Esophagus squamous epithelium (tissue), 5 donors: Measurements from ENCODE around the gene GALR1. TPM values are rescaled to one million over a fixed set of nuclear protein-coding genes. Genes with fewer than 3 reads are reported as not detected.

Source experiments
- DNase-seq: peaks from one replicate; lab custom pipeline; 2025; lab: John Stamatoyannopoulos, UW
- H3K27ac ChIP-seq, 4 donors: fragments of 200-600 bp; sonication (generic); one replicate each; pipeline ENCODE4 v1.5.1; 2016 to 2019; ENCODE audit warnings: mild to moderate bottlenecking in 1 of 4
- H3K27me3 ChIP-seq, 4 donors: fragments of 200-600 bp; sonication (generic); 1 replicate in 3 of 4; 2 replicates in 1 of 4; pipeline versions ENCODE4 v1.5.1 to v1.6.0; 2017 to 2021; ENCODE audit warnings: antibody characterized with exemption in 1 of 4
- H3K36me3 ChIP-seq, 3 donors: fragments of 200-600 bp; sonication (generic); one replicate each; pipeline ENCODE4 v1.5.1; 2016 to 2019
- H3K4me1 ChIP-seq, 3 donors: fragments of 200-600 bp; sonication (generic); one replicate each; pipeline ENCODE4 v1.5.1; 2017 to 2019
- H3K4me3 ChIP-seq, 4 donors: fragments of 200-600 bp; sonication (generic); 1 replicate in 3 of 4; 2 replicates in 1 of 4; pipeline ENCODE4 v1.5.1; 2016 to 2019; ENCODE audit warnings: mild to moderate bottlenecking in 2 of 4, moderate library complexity in 1 of 4
- H3K9me3 ChIP-seq, 3 donors: fragments of 200-600 bp; sonication (generic); one replicate each; pipeline ENCODE4 v1.5.1; 2016 to 2019
- POLR2A ChIP-seq, 4 donors: fragments of 450-650 bp; IDR thresholded peaks; one replicate each; pipeline ENCODE4 v1.6.1; 2017; ENCODE audit warnings: antibody characterized with exemption in 4 of 4, mild to moderate bottlenecking in 4 of 4, moderate library complexity in 3 of 4
- WGBS, 2 donors: methylation state at CpG; one replicate each; pipeline ENCODE4 v1.1.5; 2018; 5-methylcytosine and 5-hydroxymethylcytosine counted together
- intact Hi-C: fragments of 100-400 bp; cut with DNase I; formaldehyde crosslinking; loops from one replicate; pipeline ENCODE4 v1.15.0; 2022
- total RNA-seq, 4 donors: library from RNA; depleted of rRNA; stranded (reverse); fragments of >200 nt; gene quantifications; one replicate each; pipeline ENCODE4 v1.1.0, GENCODE V29; 2016
- TF ChIP-seq, protein P1 (sequence below), 6 experiments: fragments of 450-650 bp in 4 of 6; fragments of 200-600 bp in 2 of 6; sonication (generic) in 2 of 6; IDR thresholded peaks; one replicate each; pipeline ENCODE4 v1.5.1; 2016 to 2019; ENCODE audit warnings: antibody characterized with exemption in 6 of 6, mild to moderate bottlenecking in 4 of 6, moderate library complexity in 4 of 6
- donor health status: DM: yes; HTN: yes; CAD: no.

Gene GALR1
- total RNA-seq, 4 donors from 2014 or later = 0.04 TPM; not detected in 3

GRCh38 chr18:77203851-77204250 is 45.8 kb upstream of the GALR1 start:
- 92% methylated on average over 4 of the region's 4 CpGs; no CpG with 5 or more reads in 1 of the 2 donors for WGBS, 2 donors

DNA sequence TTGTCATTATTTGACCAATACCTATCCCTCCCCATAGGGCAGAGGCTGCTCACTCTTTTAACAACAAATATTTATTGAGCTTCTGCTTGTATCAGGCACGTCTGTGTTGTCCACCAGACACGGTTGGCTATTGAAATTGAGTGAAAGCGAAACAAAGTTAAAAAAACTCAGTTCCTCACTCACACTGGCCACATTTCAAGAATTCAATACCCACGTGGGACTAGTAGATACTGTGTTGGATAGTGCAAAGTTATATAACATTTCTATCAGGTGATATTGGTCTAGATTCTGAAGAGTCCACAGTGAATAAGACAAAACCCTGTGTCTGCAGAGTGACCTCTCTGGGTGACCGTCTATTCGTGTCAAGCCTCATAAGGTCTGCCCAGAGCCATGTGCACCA is 43.9 kb upstream of the GALR1 start:
- Histone ChIP-seq H3K4me3 (no peak overlapping the region), H3K27ac (peak overlapping the region in 3 of 4 donors; percentile 65 to 87 (median 80)), H3K27me3 (no peaks in the 10 kb centered on the region), H3K4me1 (peaks cover 6 to 38% (median 14%) of the 10 kb centered on the region in 3 donors), H3K36me3 (no peaks in the 10 kb centered on the region), H3K9me3 (no peaks in the 10 kb centered on the region)
- 64 to 73% methylated on average over 6 of the region's 6 CpGs for WGBS, 2 donors
- TF ChIP-seq POLR2A (IDR thresholded peaks at IDR 0.05) = no peak
- TF ChIP-seq, protein P1, sequence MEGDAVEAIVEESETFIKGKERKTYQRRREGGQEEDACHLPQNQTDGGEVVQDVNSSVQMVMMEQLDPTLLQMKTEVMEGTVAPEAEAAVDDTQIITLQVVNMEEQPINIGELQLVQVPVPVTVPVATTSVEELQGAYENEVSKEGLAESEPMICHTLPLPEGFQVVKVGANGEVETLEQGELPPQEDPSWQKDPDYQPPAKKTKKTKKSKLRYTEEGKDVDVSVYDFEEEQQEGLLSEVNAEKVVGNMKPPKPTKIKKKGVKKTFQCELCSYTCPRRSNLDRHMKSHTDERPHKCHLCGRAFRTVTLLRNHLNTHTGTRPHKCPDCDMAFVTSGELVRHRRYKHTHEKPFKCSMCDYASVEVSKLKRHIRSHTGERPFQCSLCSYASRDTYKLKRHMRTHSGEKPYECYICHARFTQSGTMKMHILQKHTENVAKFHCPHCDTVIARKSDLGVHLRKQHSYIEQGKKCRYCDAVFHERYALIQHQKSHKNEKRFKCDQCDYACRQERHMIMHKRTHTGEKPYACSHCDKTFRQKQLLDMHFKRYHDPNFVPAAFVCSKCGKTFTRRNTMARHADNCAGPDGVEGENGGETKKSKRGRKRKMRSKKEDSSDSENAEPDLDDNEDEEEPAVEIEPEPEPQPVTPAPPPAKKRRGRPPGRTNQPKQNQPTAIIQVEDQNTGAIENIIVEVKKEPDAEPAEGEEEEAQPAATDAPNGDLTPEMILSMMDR (IDR thresholded peaks at IDR 0.05) = no peak
- intact Hi-C loops = no loop called here
- no peak for DNase-seq

More at GRCh38 chr18:77203851-77204250, 45.8 kb upstream of the GALR1 start:
- intact Hi-C loops = no loop called here
- Histone ChIP-seq H3K9me3 (no peaks in the 10 kb centered on the region), H3K4me3 (no peak overlapping the region), H3K36me3 (no peaks in the 10 kb centered on the region), H3K27me3 (peaks cover 0 to 4% (median 0%) of the 10 kb centered on the region in 4 donors), H3K4me1 (peaks cover 6 to 23% (median 10%) of the 10 kb centered on the region in 3 donors), H3K27ac (no peak overlapping the region)
- no peak for DNase-seq
- no peak for TF ChIP-seq POLR2A (IDR thresholded peaks at IDR 0.05)
- TF ChIP-seq, protein P1 (IDR thresholded peaks at IDR 0.05) = no peak

DNA sequence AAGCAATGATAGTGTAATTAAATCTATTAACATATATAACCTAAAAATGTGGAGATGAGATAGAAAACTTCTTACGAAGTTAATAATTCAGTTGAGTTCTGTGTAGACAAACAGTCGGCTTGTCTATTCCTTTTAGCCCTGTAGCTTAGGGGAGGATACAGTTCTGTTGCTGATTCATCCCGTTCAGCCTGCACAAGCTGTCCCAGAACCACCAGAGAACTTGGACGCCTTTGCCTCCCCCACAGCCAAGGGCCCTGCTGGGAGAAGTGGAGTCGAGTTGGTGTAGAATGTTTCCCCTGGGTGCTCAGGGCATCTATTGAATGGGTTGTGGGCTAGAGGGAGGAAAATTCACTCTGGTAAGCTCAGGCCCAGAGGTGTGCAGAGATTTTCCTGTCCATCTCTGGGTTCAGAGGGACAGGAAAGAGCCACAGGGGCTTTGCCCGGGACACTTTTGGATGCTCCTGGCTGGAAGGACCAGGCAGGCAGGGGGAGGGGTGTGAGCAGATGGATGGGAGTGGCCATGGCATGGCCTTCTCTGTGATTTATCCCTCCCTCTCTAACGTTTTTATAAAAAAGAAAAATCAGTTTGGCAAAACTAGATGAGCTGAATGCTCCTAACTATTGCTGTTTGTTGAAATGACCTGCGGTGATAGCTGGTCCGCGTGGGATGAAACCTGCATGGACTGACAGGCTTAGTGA is 42.8 kb upstream of the GALR1 start:
- Histone ChIP-seq H3K36me3 (no peaks in the 10 kb centered on the region), H3K27ac (peak overlapping the region; percentile 42 to 87 (median 72)), H3K4me1 (peaks cover 6 to 38% (median 14%) of the 10 kb centered on the region in 3 donors), H3K9me3 (no peaks in the 10 kb centered on the region), H3K4me3 (no peak overlapping the region), H3K27me3 (no peaks in the 10 kb centered on the region)
- 57 to 67% methylated on average over 9 to 10 of the region's 10 CpGs for WGBS, 2 donors
- TF ChIP-seq, protein P1 (IDR thresholded peaks at IDR 0.05) = no peak
- no peak for TF ChIP-seq POLR2A (IDR thresholded peaks at IDR 0.05)
- no peak for DNase-seq
- intact Hi-C loops = no loop called here

DNA sequence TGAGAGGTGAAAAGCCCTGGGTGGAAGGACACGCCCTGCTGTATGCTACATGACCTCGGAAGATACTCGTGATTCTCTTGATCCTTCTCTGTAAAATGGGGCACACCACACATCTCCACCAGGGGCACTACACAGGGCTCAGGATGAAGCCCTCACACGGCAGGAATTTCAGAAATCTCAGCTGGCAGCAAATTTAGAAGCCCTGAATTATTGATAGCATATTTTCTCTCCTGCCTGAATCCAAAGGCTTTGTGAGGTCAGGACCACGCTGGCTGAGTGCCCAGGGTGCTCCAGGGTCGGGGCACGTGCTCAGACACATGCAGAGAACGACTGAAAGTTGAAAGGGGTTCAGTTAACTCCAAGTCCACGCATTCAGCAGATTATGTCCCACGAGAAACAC is 42.1 kb upstream of the GALR1 start:
- TF ChIP-seq, protein P1 (IDR thresholded peaks at IDR 0.05) = peak; percentile 37 to 69 (median 52)
- TF ChIP-seq POLR2A (IDR thresholded peaks at IDR 0.05) = no peak
- H3K27ac ChIP-seq = peak overlapping the region; percentile 42 to 87 (median 72)
- DNase-seq = no peak
- no peaks in the 10 kb centered on the region for H3K36me3 ChIP-seq
- intact Hi-C loops = no loop called here
- H3K4me1 ChIP-seq = peaks cover 6 to 38% (median 14%) of the 10 kb centered on the region in 3 donors
- H3K9me3 ChIP-seq = no peaks in the 10 kb centered on the region
- no peak overlapping the region for H3K4me3 ChIP-seq
- H3K27me3 ChIP-seq = no peaks in the 10 kb centered on the region
- WGBS, 2 donors = 18 to 22% methylated on average over 10 of the region's 10 CpGs

DNA sequence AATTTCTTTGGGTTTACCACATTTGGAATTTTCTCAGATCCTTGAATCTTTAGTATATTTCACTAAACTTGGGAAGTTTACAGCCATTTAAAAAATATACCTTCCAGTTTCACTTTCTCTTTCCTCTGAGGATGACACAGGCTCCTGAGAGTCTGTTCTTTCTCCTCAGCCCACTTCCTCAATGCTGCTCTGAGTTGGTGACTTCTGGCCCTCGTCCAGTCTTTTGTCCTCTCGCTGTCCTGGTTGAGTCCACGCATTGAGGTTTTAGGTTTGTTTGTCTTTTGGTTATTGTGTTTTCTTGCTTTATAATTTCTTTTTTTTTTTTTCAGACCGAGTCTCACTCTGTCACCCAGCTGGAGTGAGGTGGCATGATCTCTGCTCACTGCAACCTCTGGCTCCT is 40.7 kb upstream of the GALR1 start:
- Histone ChIP-seq H3K4me1 (peaks cover 6 to 38% (median 14%) of the 10 kb centered on the region in 3 donors), H3K27ac (peak overlapping the region in 3 of 4 donors; percentile 25 to 80 (median 65)), H3K4me3 (peak overlapping the region in 2 of 4 donors; percentile 17 to 37), H3K9me3 (no peaks in the 10 kb centered on the region), H3K27me3 (no peaks in the 10 kb centered on the region), H3K36me3 (no peaks in the 10 kb centered on the region)
- intact Hi-C loops = no loop called here
- DNase-seq = no peak
- TF ChIP-seq, protein P1 (IDR thresholded peaks at IDR 0.05) = no peak
- no peak for TF ChIP-seq POLR2A (IDR thresholded peaks at IDR 0.05)
- WGBS, 2 donors = 39 to 58% methylated on average over 4 of the region's 4 CpGs
